ENCODE results near the gene SFTA2. TPM values are rescaled to one million over a fixed set of nuclear protein-coding genes. Genes with fewer than 3 reads are reported as not detected.
"Not testable (repeated sequence)": the region's sequence is repeated elsewhere in the genome, so short reads cannot be mapped to it uniquely, and the experiment has no call there.

Gene SFTA2
- total RNA-seq, 1 experiment from 2014 or later: not detected

- TF ChIP-seq, protein P1, sequence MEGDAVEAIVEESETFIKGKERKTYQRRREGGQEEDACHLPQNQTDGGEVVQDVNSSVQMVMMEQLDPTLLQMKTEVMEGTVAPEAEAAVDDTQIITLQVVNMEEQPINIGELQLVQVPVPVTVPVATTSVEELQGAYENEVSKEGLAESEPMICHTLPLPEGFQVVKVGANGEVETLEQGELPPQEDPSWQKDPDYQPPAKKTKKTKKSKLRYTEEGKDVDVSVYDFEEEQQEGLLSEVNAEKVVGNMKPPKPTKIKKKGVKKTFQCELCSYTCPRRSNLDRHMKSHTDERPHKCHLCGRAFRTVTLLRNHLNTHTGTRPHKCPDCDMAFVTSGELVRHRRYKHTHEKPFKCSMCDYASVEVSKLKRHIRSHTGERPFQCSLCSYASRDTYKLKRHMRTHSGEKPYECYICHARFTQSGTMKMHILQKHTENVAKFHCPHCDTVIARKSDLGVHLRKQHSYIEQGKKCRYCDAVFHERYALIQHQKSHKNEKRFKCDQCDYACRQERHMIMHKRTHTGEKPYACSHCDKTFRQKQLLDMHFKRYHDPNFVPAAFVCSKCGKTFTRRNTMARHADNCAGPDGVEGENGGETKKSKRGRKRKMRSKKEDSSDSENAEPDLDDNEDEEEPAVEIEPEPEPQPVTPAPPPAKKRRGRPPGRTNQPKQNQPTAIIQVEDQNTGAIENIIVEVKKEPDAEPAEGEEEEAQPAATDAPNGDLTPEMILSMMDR (conservative IDR thresholded peaks at IDR 0.05; ENCODE audit: low read depth, low read length): no peak
- no peak for TF ChIP-seq EZH2 (IDR thresholded peaks at IDR 0.05; ENCODE audit: borderline replicate concordance, low read depth, low read length, poor library complexity, severe bottlenecking)
These were observed 42.7 kb upstream of the SFTA2 start for GRCh38 chr6:30974490-30975252.

DNA sequence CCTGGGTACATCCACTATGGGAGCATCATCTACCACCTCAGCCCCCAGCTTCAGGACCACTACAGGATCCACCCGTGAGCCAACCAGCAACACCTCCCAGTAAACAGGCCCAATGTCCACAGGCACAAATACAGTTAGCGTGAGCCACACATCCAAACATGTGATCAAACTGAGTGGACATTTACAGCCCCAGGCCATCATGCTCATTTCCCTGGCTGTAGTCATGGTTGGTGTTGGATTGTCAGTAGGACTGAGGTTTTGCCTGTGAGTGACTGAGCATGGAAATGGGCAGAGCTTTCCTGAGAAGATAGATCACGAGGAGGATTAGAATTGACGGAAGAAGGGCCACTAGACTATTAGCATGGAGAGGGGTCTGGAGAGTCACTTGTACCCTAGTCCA is 40.8 kb upstream of the SFTA2 start:
- no TSS peak for BruUV-seq (replicated peaks)
- Histone ChIP-seq H3K27ac (ENCODE audit: low read depth, low read length, poor library complexity, severe bottlenecking) (no peak overlapping the region), H3K4me1 (ENCODE audit: insufficient read depth, low read length, poor library complexity, severe bottlenecking) (peaks cover 8% of the 10 kb centered on the region), H3K27me3 (replicated peaks; ENCODE audit: insufficient read depth, low read depth, low read length, poor library complexity) (no peaks in the 10 kb centered on the region), H3K4me3 (ENCODE audit: low read depth, low read length, poor library complexity, severe bottlenecking) (no peak overlapping the region), H3K36me3 (ENCODE audit: insufficient read depth, low read length, poor library complexity, severe bottlenecking) (no peaks in the 10 kb centered on the region), H3K9me3 (ENCODE audit: low read depth, low read length, poor library complexity, severe bottlenecking) (no peaks in the 10 kb centered on the region)
- intact Hi-C loops (cut with micrococcal nuclease; ENCODE audit: unreplicated experiment): no loop called here
- POLR2A ChIA-PET (ENCODE audit: low non-redundant PET): interaction anchor here (0.6 kb wide), 1 partner anchor 12 kb away, joined by 4 read pairs; no protein-coding TSS in a partner anchor
- CTCF ChIA-PET: no interaction called here
- TF ChIP-seq EZH2 (IDR thresholded peaks at IDR 0.05; ENCODE audit: borderline replicate concordance, low read depth, low read length, poor library complexity, severe bottlenecking): no peak
- TF ChIP-seq, protein P1 (conservative IDR thresholded peaks at IDR 0.05; ENCODE audit: low read depth, low read length): no peak
- no peak for DNase-seq (ENCODE audit: low spot score)

More at GRCh38 chr6:30974490-30975252, 42.7 kb upstream of the SFTA2 start:
- H3K36me3 ChIP-seq (ENCODE audit: insufficient read depth, low read length, poor library complexity, severe bottlenecking): no peaks in the 10 kb centered on the region
- no peaks in the 10 kb centered on the region for H3K27me3 ChIP-seq (replicated peaks; ENCODE audit: insufficient read depth, low read depth, low read length, poor library complexity)
- no TSS peak for BruUV-seq (replicated peaks)
- no peaks in the 10 kb centered on the region for H3K9me3 ChIP-seq (ENCODE audit: low read depth, low read length, poor library complexity, severe bottlenecking)
- peaks cover 8% of the 10 kb centered on the region for H3K4me1 ChIP-seq (ENCODE audit: insufficient read depth, low read length, poor library complexity, severe bottlenecking)
- no peak for DNase-seq (ENCODE audit: low spot score)
- ChIA-PET CTCF (no interaction called here), POLR2A (ENCODE audit: low non-redundant PET) (interaction anchor here (0.9 kb wide), 1 partner anchor 11 kb away, joined by 3 read pairs; no protein-coding TSS in a partner anchor)
- no peak overlapping the region for H3K4me3 ChIP-seq (ENCODE audit: low read depth, low read length, poor library complexity, severe bottlenecking)
- H3K27ac ChIP-seq (ENCODE audit: low read depth, low read length, poor library complexity, severe bottlenecking): no peak overlapping the region
- intact Hi-C loops (cut with micrococcal nuclease; ENCODE audit: unreplicated experiment): no loop called here

- POLR2A ChIA-PET (ENCODE audit: low non-redundant PET): no interaction called here
- no TSS peak for BruUV-seq (replicated peaks)
- TF ChIP-seq EZH2 (IDR thresholded peaks at IDR 0.05; ENCODE audit: borderline replicate concordance, low read depth, low read length, poor library complexity, severe bottlenecking): no peak
- TF ChIP-seq, protein P1 (conservative IDR thresholded peaks at IDR 0.05; ENCODE audit: low read depth, low read length): no peak
- Histone ChIP-seq H3K4me1 (ENCODE audit: insufficient read depth, low read length, poor library complexity, severe bottlenecking) (peaks cover 8% of the 10 kb centered on the region), H3K36me3 (ENCODE audit: insufficient read depth, low read length, poor library complexity, severe bottlenecking) (no peaks in the 10 kb centered on the region), H3K27ac (ENCODE audit: low read depth, low read length, poor library complexity, severe bottlenecking) (no peak overlapping the region), H3K4me3 (ENCODE audit: low read depth, low read length, poor library complexity, severe bottlenecking) (no peak overlapping the region), H3K9me3 (ENCODE audit: low read depth, low read length, poor library complexity, severe bottlenecking) (no peaks in the 10 kb centered on the region), H3K27me3 (replicated peaks; ENCODE audit: insufficient read depth, low read depth, low read length, poor library complexity) (no peaks in the 10 kb centered on the region)
- DNase-seq (ENCODE audit: low spot score): peak; percentile 16
- CTCF ChIA-PET: no interaction called here
- intact Hi-C loops (cut with micrococcal nuclease; ENCODE audit: unreplicated experiment): no loop called here
These were observed 39.0 kb upstream of the SFTA2 start for GRCh38 chr6:30970946-30971345.

DNA sequence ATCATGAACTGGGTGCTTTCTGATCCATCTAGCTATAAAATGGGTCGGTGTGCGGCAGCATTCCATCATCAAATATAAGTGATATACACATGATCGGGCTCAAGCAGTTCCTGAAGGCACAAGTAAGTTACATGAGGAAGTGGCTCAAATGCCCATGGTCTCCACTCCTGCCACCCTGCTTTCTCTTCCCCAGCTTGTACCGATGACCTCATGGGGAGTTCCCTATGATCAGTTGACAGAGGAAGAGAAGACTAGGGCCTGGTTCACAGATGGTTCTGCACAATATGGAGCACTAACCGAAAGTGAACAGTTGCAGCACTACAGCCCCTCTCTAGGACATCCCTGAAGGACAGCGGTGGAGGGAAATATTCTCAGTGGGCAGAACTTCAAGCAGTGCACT is 37.2 kb upstream of the SFTA2 start:
- H3K27ac ChIP-seq (ENCODE audit: low read depth, low read length, poor library complexity, severe bottlenecking); H3K36me3 ChIP-seq (ENCODE audit: insufficient read depth, low read length, poor library complexity, severe bottlenecking); H3K4me1 ChIP-seq (ENCODE audit: insufficient read depth, low read length, poor library complexity, severe bottlenecking); H3K27me3 ChIP-seq (replicated peaks; ENCODE audit: insufficient read depth, low read depth, low read length, poor library complexity); BruUV-seq (replicated peaks); H3K4me3 ChIP-seq (ENCODE audit: low read depth, low read length, poor library complexity, severe bottlenecking); DNase-seq (ENCODE audit: low spot score); intact Hi-C loops (cut with micrococcal nuclease; ENCODE audit: unreplicated experiment); H3K9me3 ChIP-seq (ENCODE audit: low read depth, low read length, poor library complexity, severe bottlenecking); CTCF ChIA-PET; POLR2A ChIA-PET (ENCODE audit: low non-redundant PET): not testable (repeated sequence)

Measured in A673 (cell line).